H1 (cell line): Measurements from ENCODE around the gene CARD18. TPM values are rescaled to one million over a fixed set of nuclear protein-coding genes. Genes with fewer than 3 reads are reported as not detected.

ENCODE experiments used
- CTCF ChIA-PET: fragments of 300-600 bp; sonication (Branson Sonifier 250); formaldehyde crosslinking; loops from one replicate; lab custom pipeline; 2021; ENCODE audit not compliant: partially characterized antibody; lab: Charles Lee
- POLR2A ChIA-PET: fragments of 300-600 bp; sonication (Branson Sonifier 250); formaldehyde crosslinking; loops from one replicate; lab custom pipeline; 2021; ENCODE audit warnings: inconsistent platforms; ENCODE audit not compliant: partially characterized antibody; lab: Charles Lee
- DNase-seq, 2 experiments: peaks; one replicate each; pipeline versions ENCODE4 v3.0.0 to v3.0.0-alpha.2; 2010 to 2022; ENCODE audit warnings: low spot score in 2 of 2, low read depth in 1 of 2, mixed read lengths in 1 of 2
- FAIRE-seq: peaks from 2 replicates; lab custom pipeline; 2011; peaks lifted over from hg19 to GRCh38; lab: Jason Lieb, UNC
- H2AFZ ChIP-seq: 2 replicates; pipeline ENCODE4 v1.8.1; 2012; ENCODE audit warnings: low read length, inconsistent platforms
- H2AK5ac ChIP-seq: 2 replicates; pipeline ENCODE4 v1.6.1; 2013; ENCODE audit warnings: low read depth, low read length
- H2BK120ac ChIP-seq: replicated peaks from 2 replicates; pipeline ENCODE3; 2013; ENCODE audit warnings: low read depth, low read length, inconsistent platforms
- H2BK12ac ChIP-seq: 2 replicates; pipeline ENCODE4 v1.6.1; 2013; ENCODE audit warnings: low read depth, low read length
- H2BK15ac ChIP-seq: 2 replicates; pipeline ENCODE4 v1.6.1; 2013; ENCODE audit warnings: low read length
- H2BK20ac ChIP-seq: 2 replicates; pipeline ENCODE4 v1.6.1; 2013; ENCODE audit warnings: low read length
- H2BK5ac ChIP-seq: 2 replicates; pipeline ENCODE4 v1.6.1; 2013; ENCODE audit warnings: low read depth, low read length
- H3K14ac ChIP-seq: 2 replicates; pipeline ENCODE4 v1.6.1; 2013; ENCODE audit warnings: inconsistent platforms; ENCODE audit not compliant: insufficient read length
- H3K18ac ChIP-seq: 2 replicates; pipeline ENCODE4 v1.6.1; 2013; ENCODE audit warnings: low read length; ENCODE audit errors: extremely low read depth
- H3K23ac ChIP-seq: 2 replicates; pipeline ENCODE4 v1.6.1; 2013; ENCODE audit warnings: inconsistent platforms; ENCODE audit not compliant: insufficient read length
- H3K23me2 ChIP-seq: 2 replicates; pipeline ENCODE4 v1.6.1; 2013; ENCODE audit warnings: low read depth, low read length
- H3K27ac ChIP-seq: 2 replicates; pipeline ENCODE4 v1.6.1; 2011; ENCODE audit warnings: low read depth, low read length, inconsistent platforms
- H3K27me3 ChIP-seq, 4 experiments: replicated peaks in 1 of 4; 1 replicate in 1 of 4; 2 replicates in 3 of 4; pipeline versions ENCODE4 v1.6.1 to v1.8.1; 2011 to 2013; ENCODE audit warnings: low read length in 3 of 4, mild to moderate bottlenecking in 3 of 4, inconsistent platforms in 2 of 4, mixed read lengths in 2 of 4, moderate library complexity in 1 of 4; ENCODE audit not compliant: control insufficient read depth in 3 of 4, insufficient read depth in 3 of 4; ENCODE audit errors: extremely low read depth in 1 of 4
- H3K36me3 ChIP-seq, 4 experiments: 2 replicates each; pipeline versions ENCODE4 v1.6.1 to v1.8.1; 2011 to 2013; ENCODE audit warnings: mild to moderate bottlenecking in 4 of 4, low read length in 3 of 4, moderate library complexity in 2 of 4, control low read depth in 1 of 4, inconsistent platforms in 1 of 4; ENCODE audit not compliant: insufficient read depth in 4 of 4, control insufficient read depth in 2 of 4
- H3K4ac ChIP-seq: replicated peaks from 2 replicates; pipeline ENCODE3; 2013; ENCODE audit warnings: low read length, low read depth, mixed read lengths, inconsistent platforms; ENCODE audit not compliant: insufficient read length
- H3K4me1 ChIP-seq, 4 experiments: replicated peaks in 1 of 4; 1 replicate in 1 of 4; 2 replicates in 3 of 4; pipeline versions ENCODE4 v1.6.1 to v1.8.1; 2011 to 2013; ENCODE audit warnings: low read length in 3 of 4, inconsistent platforms in 2 of 4, mixed read lengths in 1 of 4; ENCODE audit not compliant: insufficient read depth in 4 of 4, control insufficient read depth in 3 of 4
- H3K4me2 ChIP-seq, 2 experiments: 2 replicates each; pipeline versions ENCODE4 v1.6.1 to v1.8.1; 2011 to 2013; ENCODE audit warnings: low read depth in 2 of 2, low read length in 2 of 2, control low read depth in 1 of 2, inconsistent platforms in 1 of 2, mild to moderate bottlenecking in 1 of 2; ENCODE audit not compliant: insufficient read depth in 1 of 2
- H3K4me3 ChIP-seq, 4 experiments: fragments of 200-600, 300-600 bp in 1 of 4; sonication (generic), shearing (Covaris generic), sonication (Bioruptor Twin) in 1 of 4; 2 replicates each; pipeline versions ENCODE4 v1.5.1 to v1.8.1; 2011 to 2016; ENCODE audit warnings: low read length in 4 of 4, low read depth in 3 of 4, control low read depth in 2 of 4, inconsistent platforms in 2 of 4, mild to moderate bottlenecking in 2 of 4, mixed read lengths in 1 of 4, moderate library complexity in 1 of 4; ENCODE audit not compliant: insufficient read depth in 2 of 4; ENCODE audit errors: extremely low read depth in 1 of 4
- H3K56ac ChIP-seq: replicated peaks from 2 replicates; pipeline ENCODE3; 2013; ENCODE audit warnings: low read depth, mild to moderate bottlenecking, mixed read lengths, low read length, inconsistent platforms; ENCODE audit not compliant: insufficient read length
- H3K79me1 ChIP-seq: 2 replicates; pipeline ENCODE4 v1.6.1; 2013; ENCODE audit warnings: low read depth, low read length, control low read depth
- H3K79me2 ChIP-seq, 2 experiments: 2 replicates each; pipeline versions ENCODE4 v1.6.1 to v1.8.1; 2012 to 2013; ENCODE audit warnings: low read length in 2 of 2, mild to moderate bottlenecking in 2 of 2, inconsistent platforms in 1 of 2; ENCODE audit not compliant: insufficient read depth in 2 of 2, control insufficient read depth in 1 of 2
- H3K9ac ChIP-seq, 4 experiments: replicated peaks in 1 of 4; 1 replicate in 1 of 4; 2 replicates in 3 of 4; pipeline versions ENCODE4 v1.6.1 to v1.8.1; 2011 to 2013; ENCODE audit warnings: low read depth in 3 of 4, low read length in 3 of 4, control low read depth in 2 of 4, mild to moderate bottlenecking in 2 of 4, moderate library complexity in 2 of 4, inconsistent platforms in 1 of 4; ENCODE audit errors: extremely low read depth in 1 of 4
- H3K9me3 ChIP-seq, 2 experiments: 2 replicates each; pipeline versions ENCODE4 v1.6.1 to v1.8.1; 2012 to 2013; ENCODE audit warnings: mild to moderate bottlenecking in 2 of 2, moderate library complexity in 2 of 2, control low read depth in 1 of 2, inconsistent platforms in 1 of 2, low read depth in 1 of 2, low read length in 1 of 2, mixed read lengths in 1 of 2; ENCODE audit not compliant: insufficient read depth in 2 of 2
- H4K20me1 ChIP-seq, 2 experiments: replicated peaks in 1 of 2; 2 replicates each; pipeline versions ENCODE3 to v1.8.1; 2011 to 2013; ENCODE audit warnings: inconsistent platforms in 2 of 2, low read length in 2 of 2, mild to moderate bottlenecking in 1 of 2; ENCODE audit not compliant: insufficient read depth in 2 of 2, control insufficient read depth in 1 of 2
- H4K5ac ChIP-seq: 2 replicates; pipeline ENCODE4 v1.6.1; 2013; ENCODE audit warnings: low read length, low read depth, mixed read lengths, inconsistent platforms; ENCODE audit not compliant: insufficient read length
- H4K8ac ChIP-seq: 2 replicates; pipeline ENCODE4 v1.8.0; 2013; ENCODE audit warnings: mild to moderate bottlenecking, moderate library complexity, low read length, inconsistent platforms; ENCODE audit not compliant: insufficient read depth; ENCODE audit errors: extremely low read depth
- H4K91ac ChIP-seq: replicated peaks from 2 replicates; pipeline ENCODE3; 2013; ENCODE audit warnings: low read length, mixed read lengths, inconsistent platforms; ENCODE audit not compliant: insufficient read length
- CHD2 ChIP-seq: IDR thresholded peaks from 2 replicates; pipeline ENCODE4 v1.6.1; 2012; ENCODE audit warnings: low read length, improper control_type of control experiment
- E2F6 ChIP-seq: IDR thresholded peaks from 2 replicates; pipeline ENCODE4 v1.6.1; 2012; ENCODE audit warnings: inconsistent platforms
- EGR1 ChIP-seq: IDR thresholded peaks from 2 replicates; pipeline ENCODE4 v1.6.1; 2011; ENCODE audit warnings: low read depth, low read length, borderline replicate concordance
- GABPA ChIP-seq: IDR thresholded peaks from 2 replicates; pipeline ENCODE4 v1.6.1; 2011; ENCODE audit warnings: mild to moderate bottlenecking, low read length, moderate library complexity, borderline replicate concordance; ENCODE audit not compliant: insufficient read depth
- JUND ChIP-seq: IDR thresholded peaks from 2 replicates; pipeline ENCODE4 v1.6.1; 2011; ENCODE audit warnings: mild to moderate bottlenecking, improper control_type of control experiment, low read length
- KDM4A ChIP-seq: IDR thresholded peaks from one replicate; pipeline ENCODE4 v1.7.1; 2012; ENCODE audit warnings: low read depth, mild to moderate bottlenecking, moderate library complexity, low read length, inconsistent platforms; ENCODE audit not compliant: severe bottlenecking
- POU5F1 ChIP-seq: IDR thresholded peaks from 2 replicates; pipeline ENCODE4 v1.6.1; 2011; ENCODE audit warnings: low read depth, mild to moderate bottlenecking, low read length, moderate library complexity
- RNF2 ChIP-seq: fragments of 200-900, 300-1000 bp; sonication (generic); IDR thresholded peaks from 2 replicates; pipeline ENCODE4 v1.7.1; 2016; ENCODE audit warnings: borderline replicate concordance, low read depth, mild to moderate bottlenecking, antibody characterized with exemption, low read length; ENCODE audit not compliant: poor library complexity, severe bottlenecking; ENCODE audit errors: missing control alignments
- TAF1 ChIP-seq: IDR thresholded peaks from 2 replicates; pipeline ENCODE4 v1.6.1; 2011; ENCODE audit warnings: mild to moderate bottlenecking, low read depth, low read length
- ZNF274 ChIP-seq: IDR thresholded peaks from 2 replicates; pipeline ENCODE4 v1.7.0; 2012; ENCODE audit warnings: low read length, borderline replicate concordance; ENCODE audit errors: extremely low read depth
- WGBS, 2 experiments: shearing (Covaris generic) in 1 of 2; methylation state at CpG; one replicate each; pipeline versions ENCODE4 v1.1.6 to v1.1.7; 2013 to 2015; ENCODE audit warnings: low lambda C conversion rate in 2 of 2, mixed read lengths in 2 of 2, inconsistent platforms in 1 of 2, low coverage in 1 of 2, missing lambda C conversion rate in 1 of 2; ENCODE audit not compliant: insufficient replicate concordance in 2 of 2, insufficient coverage in 1 of 2, insufficient read length in 1 of 2; ENCODE audit errors: extremely low coverage in 1 of 2, missing lambda C conversion rate in 1 of 2; 5-methylcytosine and 5-hydroxymethylcytosine counted together
- polyA plus RNA-seq, 7 experiments: library from polyadenylated mRNA; depleted of rRNA in 3 of 7; stranded (reverse) in 5 of 7; unstranded in 2 of 7; fragments of >200 nt in 5 of 7; fragments of 200-250 nt in 2 of 7; gene quantifications; 1 replicate in 5 of 7; 2 replicates in 1 of 7; 4 replicates in 1 of 7; pipeline versions ENCODE4 v1.2.1 to v1.2.3, GENCODE V29; 2011 to 2013; ENCODE audit warnings: missing spikeins in 2 of 7, mixed read lengths in 2 of 7
- total RNA-seq: library from RNA; stranded (reverse); fragmentation: NEBNext Ultra II Directional; extraction: Animal tissue kit (Norgen Biotek cat#: 25700); gene quantifications from 2 replicates; pipeline ENCODE4 v1.2.1, GENCODE V29; 2021
- TF ChIP-seq, protein P1 (sequence below), 3 experiments: IDR thresholded peaks; 1 replicate in 2 of 3; 2 replicates in 1 of 3; pipeline versions ENCODE4 v1.5.1 to v1.6.1; 2011; ENCODE audit warnings: low read length in 3 of 3, mild to moderate bottlenecking in 3 of 3, inconsistent platforms in 2 of 3, low read depth in 1 of 3, moderate library complexity in 1 of 3; ENCODE audit not compliant: insufficient read depth in 1 of 3; ENCODE audit errors: control extremely low read depth in 1 of 3

Gene CARD18
- total and polyA plus RNA-seq, 2 of the 8 experiments (the other 6 are each of a cell fraction or from before 2014, with no cell fraction given) = not detected

GRCh38 chr11:105152560-105152959, 13.0 kb upstream of the CARD18 start:
- Histone ChIP-seq H3K9me3 (no peaks in the 10 kb centered on the region), H3K4me2 (no peak overlapping the region), H2BK120ac (no peak overlapping the region), H3K79me1 (no peaks in the 10 kb centered on the region), H3K79me2 (no peaks in the 10 kb centered on the region), H4K5ac (no peak overlapping the region), H2BK20ac (no peak overlapping the region), H3K27me3 (no peaks in the 10 kb centered on the region), H3K14ac (no peak overlapping the region), H3K23me2 (no peaks in the 10 kb centered on the region), H2BK15ac (no peak overlapping the region), H3K4me3 (no peak overlapping the region), H3K27ac (no peak overlapping the region), H3K9ac (no peak overlapping the region), H2AK5ac (no peak overlapping the region), H2BK5ac (no peak overlapping the region), H3K4me1 (0 out of 7 replicates have a peak, but pooled peaks cover 0 to 5% (median 0%) of the 10 kb centered on the region in 4 experiments), H4K91ac (no peak overlapping the region), H3K36me3 (no peaks in the 10 kb centered on the region), H3K23ac (no peak overlapping the region), H2AFZ (no peak overlapping the region), H4K8ac (no peak overlapping the region), H3K4ac (no peak overlapping the region), H4K20me1 (no peaks in the 10 kb centered on the region), H3K56ac (no peak overlapping the region), H3K18ac (no peak overlapping the region), H2BK12ac (no peak overlapping the region)
- DNase-seq (no peak), FAIRE-seq (no peak)
- ChIA-PET CTCF (no interaction called here), POLR2A (no interaction called here)
- WGBS, 2 experiments = 91% methylated on average over 5 of the region's 5 CpGs; no CpG with 5 or more reads in 1 of the 2 experiments
- TF ChIP-seq E2F6 = no peak
- no peak for TF ChIP-seq TAF1
- TF ChIP-seq GABPA = no peak
- TF ChIP-seq JUND = no peak
- TF ChIP-seq EGR1 = no peak
- TF ChIP-seq ZNF274 = no peak
- TF ChIP-seq, protein P1, sequence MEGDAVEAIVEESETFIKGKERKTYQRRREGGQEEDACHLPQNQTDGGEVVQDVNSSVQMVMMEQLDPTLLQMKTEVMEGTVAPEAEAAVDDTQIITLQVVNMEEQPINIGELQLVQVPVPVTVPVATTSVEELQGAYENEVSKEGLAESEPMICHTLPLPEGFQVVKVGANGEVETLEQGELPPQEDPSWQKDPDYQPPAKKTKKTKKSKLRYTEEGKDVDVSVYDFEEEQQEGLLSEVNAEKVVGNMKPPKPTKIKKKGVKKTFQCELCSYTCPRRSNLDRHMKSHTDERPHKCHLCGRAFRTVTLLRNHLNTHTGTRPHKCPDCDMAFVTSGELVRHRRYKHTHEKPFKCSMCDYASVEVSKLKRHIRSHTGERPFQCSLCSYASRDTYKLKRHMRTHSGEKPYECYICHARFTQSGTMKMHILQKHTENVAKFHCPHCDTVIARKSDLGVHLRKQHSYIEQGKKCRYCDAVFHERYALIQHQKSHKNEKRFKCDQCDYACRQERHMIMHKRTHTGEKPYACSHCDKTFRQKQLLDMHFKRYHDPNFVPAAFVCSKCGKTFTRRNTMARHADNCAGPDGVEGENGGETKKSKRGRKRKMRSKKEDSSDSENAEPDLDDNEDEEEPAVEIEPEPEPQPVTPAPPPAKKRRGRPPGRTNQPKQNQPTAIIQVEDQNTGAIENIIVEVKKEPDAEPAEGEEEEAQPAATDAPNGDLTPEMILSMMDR (IDR thresholded peaks at IDR 0.05; ENCODE audit: control extremely low read depth in 1 of 3, insufficient read depth in 1 of 3, low read depth in 1 of 3, low read length in 3 of 3) = no peak
- no peak for TF ChIP-seq KDM4A
- TF ChIP-seq POU5F1 = no peak
- no peak for TF ChIP-seq CHD2
- TF ChIP-seq RNF2 = no peak
